Liver (tissue), 9 donors: ENCODE data around the gene TESK2. TPM values are rescaled to one million over a fixed set of nuclear protein-coding genes. Genes with fewer than 3 reads are reported as not detected.

ENCODE experiments used
- DNase-seq: peaks from one replicate; pipeline ENCODE4 v3.0.0-alpha.2; 2017; ENCODE audit warnings: low spot score
- H3K27ac ChIP-seq, 2 donors: one replicate each; pipeline ENCODE4 v1.7.0; 2013; ENCODE audit warnings: inconsistent platforms in 2 of 2, low read length in 2 of 2, control low read depth in 1 of 2, low read depth in 1 of 2, mild to moderate bottlenecking in 1 of 2
- H3K27me3 ChIP-seq, 4 donors: one replicate each; pipeline versions ENCODE4 v1.6.1 to v1.7.0; 2013; ENCODE audit warnings: low read length in 3 of 4, inconsistent platforms in 1 of 4, mild to moderate bottlenecking in 1 of 4, moderate library complexity in 1 of 4; ENCODE audit not compliant: control insufficient read depth in 4 of 4, insufficient read depth in 4 of 4
- H3K36me3 ChIP-seq, 4 donors: one replicate each; pipeline versions ENCODE4 v1.6.1 to v1.7.0; 2013; ENCODE audit warnings: low read length in 3 of 4, mild to moderate bottlenecking in 3 of 4, low read depth in 1 of 4, moderate library complexity in 1 of 4; ENCODE audit not compliant: control insufficient read depth in 4 of 4, insufficient read depth in 3 of 4
- H3K4me1 ChIP-seq, 4 donors: one replicate each; pipeline versions ENCODE4 v1.6.1 to v1.7.0; 2013; ENCODE audit warnings: low read length in 3 of 4, mild to moderate bottlenecking in 3 of 4, moderate library complexity in 1 of 4; ENCODE audit not compliant: control insufficient read depth in 4 of 4, insufficient read depth in 4 of 4
- H3K4me3 ChIP-seq, 3 donors: one replicate each; pipeline versions ENCODE4 v1.6.1 to v1.7.0; 2013; ENCODE audit warnings: low read length in 3 of 3, control low read depth in 1 of 3, low read depth in 1 of 3, mild to moderate bottlenecking in 1 of 3
- H3K9ac ChIP-seq, 2 donors: one replicate each; pipeline ENCODE4 v1.7.0; 2013; ENCODE audit warnings: low read length in 2 of 2, mild to moderate bottlenecking in 2 of 2, moderate library complexity in 2 of 2, control low read depth in 1 of 2, low read depth in 1 of 2
- H3K9me3 ChIP-seq, 4 donors: one replicate each; pipeline versions ENCODE4 v1.6.1 to v1.7.0; 2013; ENCODE audit warnings: low read length in 3 of 4; ENCODE audit not compliant: control insufficient read depth in 4 of 4
- CTCF ChIP-seq: fragments of 150-350 bp; IDR thresholded peaks from 2 replicates; pipeline ENCODE4 v1.5.1; 2017; ENCODE audit warnings: improper control_type of control experiment, low read depth, low read length; ENCODE audit not compliant: missing input control
- EGR1 ChIP-seq, 2 donors: IDR thresholded peaks; 2 replicates each; pipeline ENCODE4 v1.6.1; 2016 to 2018; ENCODE audit warnings: antibody characterized with exemption in 2 of 2, low read depth in 2 of 2
- FOXA2 ChIP-seq: IDR thresholded peaks from 2 replicates; pipeline ENCODE4 v1.6.1; 2016; ENCODE audit warnings: antibody characterized with exemption
- HNF4A ChIP-seq, 2 donors: conservative IDR thresholded peaks; 2 replicates each; pipeline ENCODE4 v1.6.1; 2016; ENCODE audit warnings: antibody characterized with exemption in 2 of 2, mild to moderate bottlenecking in 2 of 2
- HNF4G ChIP-seq: IDR thresholded peaks from 2 replicates; pipeline ENCODE4 v1.6.1; 2016; ENCODE audit warnings: antibody characterized with exemption
- JUND ChIP-seq, 2 donors: IDR thresholded peaks; 2 replicates each; pipeline ENCODE4 v1.6.1; 2016; ENCODE audit warnings: antibody characterized with exemption in 2 of 2
- NR2F2 ChIP-seq: IDR thresholded peaks from 2 replicates; pipeline ENCODE4 v1.6.1; 2016; ENCODE audit warnings: antibody characterized with exemption
- RAD21 ChIP-seq, 2 donors: IDR thresholded peaks; 2 replicates each; pipeline ENCODE4 v1.6.1; 2016; ENCODE audit warnings: antibody characterized with exemption in 2 of 2, mild to moderate bottlenecking in 2 of 2
- REST ChIP-seq: IDR thresholded peaks from 2 replicates; pipeline ENCODE4 v1.6.1; 2016; ENCODE audit warnings: antibody characterized with exemption, mild to moderate bottlenecking
- YY1 ChIP-seq: IDR thresholded peaks from 2 replicates; pipeline ENCODE4 v1.6.1; 2016; ENCODE audit warnings: antibody characterized with exemption, mild to moderate bottlenecking
- ZBTB33 ChIP-seq: IDR thresholded peaks from 2 replicates; pipeline ENCODE4 v1.6.1; 2016; ENCODE audit warnings: antibody characterized with exemption
- WGBS: extraction: QIAGEN DNeasy Blood & Tissue Kit; methylation state at CpG from one replicate; pipeline ENCODE4 v1.1.7; 2013; 5-methylcytosine and 5-hydroxymethylcytosine counted together
- polyA plus RNA-seq, 2 donors: library from polyadenylated mRNA; stranded (reverse) in 1 of 2; unstranded in 1 of 2; fragments of 200-250 nt in 1 of 2; fragments of >200 nt in 1 of 2; fragmentation: Nextera tagmentation in 1 of 2; extraction: Ambion mirVana in 1 of 2; gene quantifications; one replicate each; pipeline versions ENCODE4 v1.2.1 to v1.2.3, GENCODE V29; 2013 to 2015
- total RNA-seq, 2 donors: library from RNA; depleted of rRNA; stranded (reverse); fragments of >200 nt; gene quantifications; one replicate each; pipeline ENCODE4 v1.2.3, GENCODE V29; 2014
- donor health status: healthy.
- donor health status: healthy.
- donor health status: healthy.
- donor health status: healthy.
- donor health status: healthy.

The TESK2 gene
- total and polyA plus RNA-seq, 4 donors = 2.4 to 8.2 (median 5.2) TPM

GRCh38 chr1:45345014-45345413, 145.9 kb downstream of the TESK2 start (continued):
- no peak for TF ChIP-seq REST
- no peak for TF ChIP-seq EGR1 (IDR thresholded peaks at IDR 0.05; ENCODE audit: low read depth in 2 of 2)
- TF ChIP-seq NR2F2 = no peak

- TF ChIP-seq ZBTB33 (no peak), EGR1 (IDR thresholded peaks at IDR 0.05; ENCODE audit: low read depth in 2 of 2) (no peak), HNF4A (conservative IDR thresholded peaks at IDR 0.05) (no peak), FOXA2 (no peak), RAD21 (IDR thresholded peaks at IDR 0.05) (no peak), YY1 (no peak), JUND (IDR thresholded peaks at IDR 0.05) (no peak), HNF4G (no peak), CTCF (no peak), REST (no peak)
- no peak overlapping the region for H3K4me3 ChIP-seq
- H3K27me3 ChIP-seq = no peaks in the 10 kb centered on the region
- H3K9me3 ChIP-seq = no peaks in the 10 kb centered on the region
- peaks cover 6 to 49% (median 23%) of the 10 kb centered on the region in 4 donors for H3K36me3 ChIP-seq
- peaks cover 3 to 25% (median 23%) of the 10 kb centered on the region in 4 donors for H3K4me1 ChIP-seq
- no peak overlapping the region for H3K27ac ChIP-seq
- 99% methylated on average over 2 of the region's 2 CpGs for WGBS
- H3K9ac ChIP-seq = no peak overlapping the region
- no peak for DNase-seq
These were observed 146.5 kb downstream of the TESK2 start for GRCh38 chr1:45344499-45344898.
